Measurements from ENCODE around the gene MPEG1. TPM values are rescaled to one million over a fixed set of nuclear protein-coding genes. Genes with fewer than 3 reads are reported as not detected.
A peak's percentile ranks its signal among the peaks of the same experiment; 100 is the strongest.

The MPEG1 gene
- total RNA-seq, 1 donor from 2014 or later = not detected

DNA sequence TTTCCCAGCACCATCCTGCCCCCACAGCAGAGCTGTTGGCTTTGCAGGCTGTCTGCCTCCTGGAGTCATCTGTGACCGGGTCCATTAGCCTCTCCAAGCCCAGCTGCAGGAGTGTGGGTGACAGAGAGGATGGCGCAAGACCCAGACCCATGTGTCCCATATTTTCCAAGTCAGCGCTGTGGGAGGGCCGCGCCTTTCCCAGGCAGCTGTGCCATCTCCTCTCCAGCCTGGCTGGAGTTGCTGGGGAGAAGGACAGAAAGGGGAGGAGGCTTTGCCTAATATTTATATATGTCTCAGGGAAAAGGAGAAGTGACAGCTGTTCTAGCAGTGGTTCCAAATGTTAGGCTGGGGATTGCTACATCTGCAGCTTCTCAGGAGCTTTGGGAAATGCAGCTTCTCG is 25.1 kb downstream of the MPEG1 start:
- no peaks in the 10 kb centered on the region for H3K36me3 Mint-ChIP-seq (ENCODE audit: unreplicated experiment)
- H3K27ac Mint-ChIP-seq (ENCODE audit: unreplicated experiment) = no peak overlapping the region
- TF ChIP-seq CTCF (IDR thresholded peaks at IDR 0.05; ENCODE audit: partially characterized antibody, unreplicated experiment) = no peak
- DNase-seq = no peak
- H3K9me3 Mint-ChIP-seq (ENCODE audit: unreplicated experiment) = no peaks in the 10 kb centered on the region
- peaks cover 3% of the 10 kb centered on the region for H3K4me1 Mint-ChIP-seq (ENCODE audit: low read depth, unreplicated experiment)
- no peak overlapping the region for H3K4me3 Mint-ChIP-seq (ENCODE audit: unreplicated experiment)
- peaks cover 3% of the 10 kb centered on the region for H3K27me3 Mint-ChIP-seq (ENCODE audit: unreplicated experiment)

DNA sequence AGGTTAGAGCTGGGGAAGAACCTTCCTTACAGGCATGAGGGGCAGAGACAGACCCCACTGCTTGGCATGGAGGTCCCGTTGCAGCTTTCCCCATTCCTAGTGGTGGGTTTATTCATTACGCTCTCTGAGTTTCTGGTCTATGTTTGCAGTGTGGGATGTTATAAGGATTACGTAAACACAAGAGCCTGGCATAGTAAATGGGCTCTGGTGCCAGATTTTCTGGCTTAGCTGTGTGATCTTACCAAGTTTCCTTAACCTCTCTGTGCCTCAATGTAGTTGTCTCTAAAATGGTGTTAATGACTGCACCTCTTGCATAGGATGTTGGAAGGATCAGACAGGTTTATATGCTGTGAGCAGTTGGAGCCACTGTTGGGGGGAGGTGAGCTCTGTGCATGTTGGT is 25.7 kb downstream of the MPEG1 start:
- peaks cover 3% of the 10 kb centered on the region for H3K27me3 Mint-ChIP-seq (ENCODE audit: unreplicated experiment)
- no peak for TF ChIP-seq CTCF (IDR thresholded peaks at IDR 0.05; ENCODE audit: partially characterized antibody, unreplicated experiment)
- DNase-seq = no peak
- H3K4me3 Mint-ChIP-seq (ENCODE audit: unreplicated experiment) = no peak overlapping the region
- H3K27ac Mint-ChIP-seq (ENCODE audit: unreplicated experiment) = no peak overlapping the region
- H3K4me1 Mint-ChIP-seq (ENCODE audit: low read depth, unreplicated experiment) = peaks cover 3% of the 10 kb centered on the region
- H3K9me3 Mint-ChIP-seq (ENCODE audit: unreplicated experiment) = no peaks in the 10 kb centered on the region
- H3K36me3 Mint-ChIP-seq (ENCODE audit: unreplicated experiment) = no peaks in the 10 kb centered on the region

GRCh38 chr11:59186130-59186594 is 26.6 kb downstream of the MPEG1 start:
- Mint-ChIP-seq H3K27me3 (ENCODE audit: unreplicated experiment) (peaks cover 3% of the 10 kb centered on the region), H3K36me3 (ENCODE audit: unreplicated experiment) (no peaks in the 10 kb centered on the region), H3K9me3 (ENCODE audit: unreplicated experiment) (no peaks in the 10 kb centered on the region), H3K4me1 (ENCODE audit: low read depth, unreplicated experiment) (peaks cover 3% of the 10 kb centered on the region), H3K4me3 (ENCODE audit: unreplicated experiment) (no peak overlapping the region), H3K27ac (ENCODE audit: unreplicated experiment) (no peak overlapping the region)
- DNase-seq = peak; percentile 36
- peak; percentile 60 for TF ChIP-seq CTCF (IDR thresholded peaks at IDR 0.05; ENCODE audit: partially characterized antibody, unreplicated experiment)

GRCh38 chr11:59185386-59185945 is 27.3 kb downstream of the MPEG1 start:
- DNase-seq = no peak
- Mint-ChIP-seq H3K36me3 (ENCODE audit: unreplicated experiment) (no peaks in the 10 kb centered on the region), H3K4me1 (ENCODE audit: low read depth, unreplicated experiment) (peaks cover 3% of the 10 kb centered on the region), H3K27ac (ENCODE audit: unreplicated experiment) (no peak overlapping the region), H3K4me3 (ENCODE audit: unreplicated experiment) (no peak overlapping the region), H3K9me3 (ENCODE audit: unreplicated experiment) (no peaks in the 10 kb centered on the region), H3K27me3 (ENCODE audit: unreplicated experiment) (peaks cover 3% of the 10 kb centered on the region)
- TF ChIP-seq CTCF (IDR thresholded peaks at IDR 0.05; ENCODE audit: partially characterized antibody, unreplicated experiment) = no peak

- Mint-ChIP-seq H3K27ac (ENCODE audit: unreplicated experiment) (no peak overlapping the region), H3K9me3 (ENCODE audit: unreplicated experiment) (no peaks in the 10 kb centered on the region), H3K27me3 (ENCODE audit: unreplicated experiment) (peaks cover 3% of the 10 kb centered on the region), H3K4me1 (ENCODE audit: low read depth, unreplicated experiment) (peaks cover 3% of the 10 kb centered on the region), H3K36me3 (ENCODE audit: unreplicated experiment) (no peaks in the 10 kb centered on the region), H3K4me3 (ENCODE audit: unreplicated experiment) (no peak overlapping the region)
- no peak for TF ChIP-seq CTCF (IDR thresholded peaks at IDR 0.05; ENCODE audit: partially characterized antibody, unreplicated experiment)
- no peak for DNase-seq
These were observed 27.9 kb downstream of the MPEG1 start for GRCh38 chr11:59184691-59185339.

Measured in glutamatergic neuron (in vitro differentiated cells).